ACHN (cell line): Measurements from ENCODE around the gene ENOX1.
"Not testable (repeated sequence)": the region's sequence is repeated elsewhere in the genome, so short reads cannot be mapped to it uniquely, and the experiment has no call there.

Experiments used
- DNase-seq: peaks from one replicate; pipeline ENCODE4 v3.0.0-alpha.2; 2015
- in situ Hi-C: cut with HindIII; loops from 2 replicates; pipeline ENCODE4 v1.10.0; 2017; ENCODE audit warnings: low sequenced_read_pairs, low pct_ligation_motif_present, low pct_unique_long_range_greater_than_20kb

Gene ENOX1

GRCh38 chr13:43431841-43432240, 354.9 kb downstream of the ENOX1 start:
- DNase-seq: no peak
- in situ Hi-C loops: no loop called here

DNA sequence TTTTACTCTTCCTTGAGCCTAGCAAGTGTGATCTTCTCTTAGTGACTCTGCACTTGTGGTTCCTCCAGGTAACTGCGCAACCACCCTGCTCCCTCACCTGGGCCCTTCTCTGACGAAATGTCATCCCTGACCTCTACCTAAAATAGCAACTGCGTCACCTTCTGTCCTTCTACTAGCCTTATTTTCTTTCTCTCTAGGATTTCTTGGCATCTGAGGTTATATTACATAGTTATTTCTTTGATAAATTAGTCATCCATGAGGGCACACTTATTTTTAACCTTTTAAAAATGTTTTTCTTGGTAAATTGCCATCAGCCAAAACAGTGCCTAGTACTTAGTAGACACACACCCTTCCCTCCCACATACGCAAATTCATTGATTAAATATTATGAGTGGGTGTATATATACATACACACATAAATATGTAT, 355.5 kb downstream of the ENOX1 start:
- DNase-seq: no peak
- in situ Hi-C loops: no loop called here

GRCh38 chr13:43428545-43429296, 358.1 kb downstream of the ENOX1 start:
- DNase-seq: no peak
- in situ Hi-C loops: no loop called here

- no peak for DNase-seq
- in situ Hi-C loops: no loop called here
Observed at GRCh38 chr13:43426355-43426754, 360.4 kb downstream of the ENOX1 start.

DNA sequence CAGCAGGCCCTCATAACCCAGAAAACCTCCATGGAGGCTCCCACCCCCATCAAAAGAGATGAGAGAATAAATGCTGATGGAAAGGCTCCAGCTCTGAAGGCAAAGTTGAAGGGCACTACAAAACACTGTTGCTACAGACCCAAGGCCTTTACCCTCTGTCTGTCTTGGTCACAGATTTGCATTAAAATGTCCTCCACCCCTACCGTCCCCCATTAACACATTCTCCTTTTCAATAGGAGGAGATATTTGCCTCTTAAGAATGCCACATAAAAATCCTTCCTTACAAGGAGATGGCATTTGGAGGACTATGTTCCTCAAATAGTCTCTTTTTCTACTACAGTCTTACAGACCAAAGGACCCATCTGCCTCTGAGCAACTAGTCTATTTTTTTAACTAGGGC, 361.5 kb downstream of the ENOX1 start:
- in situ Hi-C loops: no loop called here
- no peak for DNase-seq

GRCh38 chr13:43424412-43424811, 362.4 kb downstream of the ENOX1 start:
- no peak for DNase-seq
- in situ Hi-C loops: no loop called here

GRCh38 chr13:43422116-43422515, 364.7 kb downstream of the ENOX1 start:
- DNase-seq: no peak
- in situ Hi-C loops: no loop called here

GRCh38 chr13:43416842-43417241, 369.9 kb downstream of the ENOX1 start:
- DNase-seq, in situ Hi-C loops: not testable (repeated sequence)

DNA sequence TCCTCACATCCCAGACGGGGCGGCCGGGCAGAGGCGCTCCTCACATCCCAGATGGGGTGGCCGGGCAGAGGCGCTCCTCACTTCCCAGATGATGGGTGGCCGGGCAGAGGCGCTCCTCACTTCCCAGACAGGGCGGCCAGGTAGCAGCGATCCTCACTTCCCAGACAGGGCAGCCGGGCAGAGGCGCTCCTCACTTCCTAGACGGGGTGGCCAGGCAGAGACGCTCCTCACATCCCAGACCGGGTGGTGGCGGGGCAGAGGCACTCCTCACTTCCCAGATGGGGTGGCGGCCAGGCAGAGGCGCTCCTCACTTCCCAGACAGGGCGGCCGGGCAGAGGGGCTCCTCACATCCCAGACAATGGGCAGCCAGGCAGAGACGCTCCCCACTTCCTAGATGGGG, 370.4 kb downstream of the ENOX1 start:
- in situ Hi-C loops, DNase-seq: not testable (repeated sequence)

- DNase-seq, in situ Hi-C loops: not testable (repeated sequence)
Observed at GRCh38 chr13:43415903-43416391, 370.8 kb downstream of the ENOX1 start.

DNA sequence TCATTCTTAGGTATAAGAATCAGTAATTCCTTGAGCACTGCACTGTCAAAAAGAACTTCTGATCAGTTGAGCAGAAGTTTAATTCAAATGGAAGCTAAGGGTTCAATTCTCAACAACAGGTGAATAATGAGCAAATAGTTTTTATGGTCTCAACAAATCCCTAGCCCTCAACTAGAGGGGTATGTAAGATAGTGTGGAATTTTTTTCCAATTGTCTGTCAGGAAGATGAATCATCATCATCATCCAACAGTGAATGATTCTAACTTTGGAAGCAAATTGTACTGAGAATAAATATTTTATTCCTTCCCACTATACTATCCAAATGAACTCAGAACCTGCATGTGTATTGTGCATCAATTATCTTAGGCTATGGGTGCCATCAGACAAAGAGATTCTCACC, 372.7 kb downstream of the ENOX1 start:
- in situ Hi-C loops: no loop called here
- DNase-seq: no peak

DNA sequence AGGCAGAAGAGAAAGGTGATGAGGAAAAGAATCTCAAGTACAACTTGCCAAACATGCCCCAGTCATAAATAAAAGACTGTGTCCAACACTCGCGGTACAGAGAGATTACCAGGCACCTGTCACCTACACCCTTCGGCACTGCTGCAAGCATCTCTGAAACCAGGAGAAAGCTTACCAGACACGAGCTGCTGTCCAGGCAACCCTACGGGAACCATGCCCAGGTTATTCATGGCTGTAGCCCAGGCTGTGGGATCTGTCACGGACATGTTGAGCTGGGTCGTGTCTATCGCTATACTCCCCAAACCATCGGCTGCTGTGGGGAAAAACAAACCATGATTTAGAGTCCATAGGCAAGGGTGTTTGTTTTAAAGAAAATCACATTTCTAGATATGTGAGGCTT, 375.0 kb downstream of the ENOX1 start:
- in situ Hi-C loops: no loop called here
- DNase-seq: no peak

- DNase-seq: no peak
- in situ Hi-C loops: no loop called here
Observed at GRCh38 chr13:43411211-43411610, 375.6 kb downstream of the ENOX1 start.

DNA sequence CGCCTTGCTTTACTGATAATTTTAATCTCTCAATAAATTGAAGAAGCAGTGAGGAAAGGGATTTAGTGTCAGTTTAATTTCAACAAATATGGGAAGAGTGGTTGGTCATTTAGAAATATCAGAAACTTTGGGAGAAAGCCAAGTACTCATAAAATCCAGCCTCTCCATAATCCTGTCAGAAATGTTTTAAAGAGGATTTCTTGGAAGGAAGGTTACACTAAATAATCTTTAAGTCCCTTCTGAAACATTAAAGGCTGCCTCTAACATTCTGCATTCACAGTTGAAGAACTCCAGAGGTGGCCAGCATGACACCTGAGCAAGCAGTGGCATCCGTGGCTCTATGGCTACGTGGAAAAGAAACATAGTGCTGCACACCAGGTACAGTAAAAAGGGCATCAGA, 378.5 kb downstream of the ENOX1 start:
- in situ Hi-C loops: no loop called here
- no peak for DNase-seq

GRCh38 chr13:43407023-43407581, 379.7 kb downstream of the ENOX1 start:
- in situ Hi-C loops: no loop called here
- no peak for DNase-seq

DNA sequence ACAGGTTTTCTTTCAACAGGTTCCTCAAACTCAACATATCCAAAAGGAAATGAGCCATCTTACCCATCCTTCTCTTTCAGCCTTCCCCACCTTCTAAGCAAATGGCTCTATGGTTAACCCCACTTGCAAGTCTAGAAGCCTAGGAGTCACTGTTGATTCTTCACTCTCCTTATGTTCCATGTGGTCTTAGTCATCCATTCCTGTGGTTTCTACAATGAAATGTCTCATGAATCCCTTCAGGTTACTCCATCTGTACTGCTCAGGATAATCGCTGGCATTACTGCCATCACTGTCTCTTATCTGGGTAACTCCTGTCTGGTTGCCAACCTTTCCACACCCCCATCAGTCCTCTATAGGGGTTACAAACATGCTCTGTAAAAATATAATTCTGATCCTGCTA, 381.3 kb downstream of the ENOX1 start:
- DNase-seq: no peak
- in situ Hi-C loops: no loop called here

DNA sequence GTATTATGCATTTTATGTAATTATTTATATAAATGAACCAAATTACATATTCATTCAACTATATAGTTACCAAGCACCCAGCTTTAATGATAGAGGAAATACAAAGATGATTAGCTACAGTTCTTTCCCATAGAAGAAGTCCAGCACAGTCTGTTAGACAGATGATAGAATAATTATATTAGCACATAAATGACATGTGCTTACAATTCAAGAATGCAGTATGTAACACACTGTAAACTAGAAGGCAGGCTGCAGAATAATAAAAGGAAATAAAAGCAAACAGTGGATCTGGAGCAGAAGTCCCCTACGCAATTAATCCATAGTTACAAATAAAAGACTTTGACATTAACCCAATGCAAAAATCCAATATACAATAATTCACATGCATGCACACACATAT, 384.4 kb downstream of the ENOX1 start:
- DNase-seq: no peak
- in situ Hi-C loops: no loop called here

DNA sequence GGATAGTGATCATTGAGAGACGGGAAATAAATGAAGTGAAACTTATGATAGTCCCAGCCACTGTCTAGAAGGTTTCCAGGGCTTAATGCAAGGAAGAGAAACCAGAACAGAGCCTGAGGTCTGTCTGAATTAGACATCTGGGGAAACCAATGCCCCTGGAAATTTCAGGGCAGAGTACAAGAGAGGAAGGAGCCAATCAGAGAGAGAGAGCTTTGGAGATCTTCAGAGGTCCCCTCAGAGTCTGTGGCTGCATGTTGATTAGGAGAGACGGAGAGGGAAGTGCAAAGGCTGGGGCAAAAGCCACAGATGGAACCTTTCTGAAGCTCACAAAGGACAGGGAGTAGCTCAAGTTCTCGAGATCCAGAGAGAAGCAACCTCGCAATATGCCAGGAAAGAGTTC, 385.4 kb downstream of the ENOX1 start:
- in situ Hi-C loops: no loop called here

DNA sequence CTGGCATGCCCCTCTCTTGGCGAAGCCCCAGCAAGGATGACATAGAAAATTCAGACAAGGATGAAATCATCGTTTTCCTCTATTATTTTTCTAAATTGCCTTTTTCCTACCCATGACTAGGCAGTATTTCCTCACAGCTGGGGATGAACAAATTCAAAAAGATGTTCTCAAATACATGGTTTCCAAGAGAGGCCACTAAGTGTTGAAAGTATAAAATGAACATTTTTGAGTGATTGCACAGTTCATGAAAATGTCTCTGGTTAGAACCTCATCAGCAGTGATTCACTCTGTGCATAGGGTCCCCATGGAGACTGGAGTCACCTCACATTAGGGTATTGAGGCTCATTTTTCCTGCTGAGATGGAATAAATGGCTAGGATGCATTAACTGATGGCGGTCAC, 389.7 kb downstream of the ENOX1 start:
- in situ Hi-C loops: no loop called here
- DNase-seq: no peak

More for the DNA sequence above, 385.4 kb downstream of the ENOX1 start:
- no peak for DNase-seq

DNA sequence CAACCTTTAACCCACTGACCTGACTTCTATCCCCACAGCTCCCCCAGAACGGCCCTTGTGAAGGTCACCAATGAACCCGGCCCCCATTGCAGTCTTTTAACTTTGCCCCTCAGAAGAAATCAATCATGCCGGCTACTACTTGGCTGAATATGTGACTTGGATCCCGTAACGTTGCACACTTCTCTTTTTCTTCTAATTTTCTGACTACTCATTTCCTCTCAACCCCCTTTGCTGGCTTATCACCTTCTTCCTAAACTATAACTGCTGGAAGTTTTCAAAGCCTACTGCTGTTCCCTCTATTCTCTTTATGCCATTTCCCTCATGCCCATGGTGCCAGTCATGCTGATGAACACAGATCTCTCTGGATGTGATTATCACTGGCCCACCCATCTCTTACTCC, 395.7 kb downstream of the ENOX1 start:
- in situ Hi-C loops: no loop called here
- DNase-seq: no peak
